ENCODE data around the gene CORO7. TPM values are rescaled to one million over a fixed set of nuclear protein-coding genes. Genes with fewer than 3 reads are reported as not detected.

The CORO7 gene
- total and polyA plus RNA-seq, 2 donors (not counting 1 experiment from before 2014, with no cell fraction given): 117 to 230 TPM

GRCh38 chr16:4390266-4391260 lies 25.8 kb downstream of the CORO7 start:
- Mint-ChIP-seq H3K9me3 (ENCODE audit: insufficient read depth) (no peaks in the 10 kb centered on the region), H3K27me3 (no peaks in the 10 kb centered on the region), H3K27ac (no peak overlapping the region), H3K4me3 (no peak overlapping the region), H3K4me1 (no peaks in the 10 kb centered on the region)
- ATAC-seq (ENCODE audit: low read depth) (no peak), DNase-seq (no peak)
- peaks cover 97% of the 10 kb centered on the region for H4K20me1 ChIP-seq (ENCODE audit: control insufficient read depth, insufficient read depth, low read length, poor library complexity, severe bottlenecking)
- H3K4me3 ChIP-seq (ENCODE audit: control extremely low read depth in 1 of 5, extremely low read depth in 1 of 5, insufficient read depth in 1 of 5, low read depth in 2 of 5, low read length in 4 of 5): no peak overlapping the region
- peaks cover 58% of the 10 kb centered on the region for H3K79me2 ChIP-seq (ENCODE audit: control insufficient read depth, insufficient read depth, low read length)
- 89% methylated on average over 15 of the region's 18 CpGs for WGBS (ENCODE audit: insufficient coverage)
- no peak overlapping the region for H2AFZ ChIP-seq (ENCODE audit: insufficient read depth, low read depth, low read length, poor library complexity, severe bottlenecking)
- intact Hi-C loops (cut with micrococcal nuclease): no loop called here
- H3K4me1 ChIP-seq (ENCODE audit: control insufficient read depth in 2 of 2, insufficient read depth in 2 of 2, low read length in 2 of 2): no peaks in the 10 kb centered on the region
- H3K9ac ChIP-seq (ENCODE audit: low read length): no peak overlapping the region
- H3K36me3 ChIP-seq (replicated peaks in 1 of 2; ENCODE audit: control extremely low read depth in 1 of 2, control insufficient read depth in 1 of 2, extremely low read depth in 1 of 2, insufficient read depth in 2 of 2, low read length in 1 of 2): peaks cover 3 to 90% of the 10 kb centered on the region in 2 experiments
- H3K27me3 ChIP-seq (replicated peaks in 1 of 4; ENCODE audit: control extremely low read depth in 1 of 4, control insufficient read depth in 3 of 4, insufficient read depth in 4 of 4, low read length in 3 of 4): no peaks in the 10 kb centered on the region
- ChIA-PET CTCF (interaction anchor here (0.9 to 3.3 kb wide), 4 partner anchors 12 to 60 kb away, joined by 3 to 27 read pairs (median 6); no protein-coding TSS in a partner anchor), POLR2A (no interaction called here)
- TF ChIP-seq CTCF (IDR thresholded peaks at IDR 0.05) (no peak), EZH2 (IDR thresholded peaks at IDR 0.05; ENCODE audit: borderline replicate concordance, insufficient read depth, low read depth, low read length, poor library complexity, severe bottlenecking) (no peak)
- H3K27ac ChIP-seq (ENCODE audit: low read length in 2 of 2): no peak overlapping the region
- H3K9me3 ChIP-seq (ENCODE audit: control extremely low read depth in 1 of 3, control insufficient read depth in 2 of 3, insufficient read depth in 1 of 3, low read length in 2 of 3): no peaks in the 10 kb centered on the region
- H3K4me2 ChIP-seq (replicated peaks; ENCODE audit: low read depth, low read length, poor library complexity, severe bottlenecking): no peak overlapping the region
